PC-9 (cell line): ENCODE measurements around the gene GSX2.

ENCODE experiments used
- CTCF ChIP-seq: fragments of 200-600 bp; sonication (generic); conservative IDR thresholded peaks from 2 replicates; pipeline ENCODE4 v1.6.1; 2017; ENCODE audit warnings: mixed run types, antibody characterized with exemption, mild to moderate bottlenecking, moderate library complexity
- EZH2 ChIP-seq: fragments of 200-600 bp; sonication (generic); IDR thresholded peaks from 2 replicates; pipeline ENCODE4 v1.8.0; 2017; ENCODE audit warnings: antibody characterized with exemption, low read depth

DNA sequence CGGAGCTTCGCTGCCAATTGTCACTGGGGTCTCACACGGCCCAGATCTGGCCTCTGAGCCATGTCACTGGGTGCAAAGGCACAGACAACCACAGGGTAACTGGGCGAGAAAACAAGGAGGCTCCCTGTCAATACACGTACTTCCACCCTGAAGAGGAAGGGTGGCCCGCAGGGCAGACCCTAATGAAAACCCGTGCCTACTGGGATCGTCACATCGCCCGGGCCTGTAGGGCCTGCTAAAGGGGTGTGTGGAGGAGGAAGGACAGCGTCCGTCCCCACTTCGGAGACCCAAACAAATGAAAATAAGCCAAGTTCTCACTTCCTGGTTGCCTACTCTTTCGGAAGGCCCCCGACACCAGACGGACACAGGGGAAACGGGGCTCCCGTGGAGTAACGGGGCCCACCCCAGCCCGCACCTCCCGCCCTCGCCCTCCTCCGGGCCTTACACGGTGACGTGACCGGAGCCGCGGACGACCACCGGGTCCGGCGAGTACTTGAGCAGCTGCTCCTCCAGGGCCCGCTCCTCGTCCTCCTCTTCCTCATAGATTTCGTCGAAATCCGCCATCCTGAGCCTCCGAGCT, 36.1 kb upstream of the GSX2 start:
- TF ChIP-seq CTCF (no peak), EZH2 (no peak)
